GM21786 (cell line): ENCODE data around the gene ARL6IP6.

ENCODE experiments used
- ATAC-seq: cut with Tn5 transposase; IDR thresholded peaks from one replicate; pipeline ENCODE4 v1.9.1; 2021; ENCODE audit not compliant: unreplicated experiment

Gene ARL6IP6

DNA sequence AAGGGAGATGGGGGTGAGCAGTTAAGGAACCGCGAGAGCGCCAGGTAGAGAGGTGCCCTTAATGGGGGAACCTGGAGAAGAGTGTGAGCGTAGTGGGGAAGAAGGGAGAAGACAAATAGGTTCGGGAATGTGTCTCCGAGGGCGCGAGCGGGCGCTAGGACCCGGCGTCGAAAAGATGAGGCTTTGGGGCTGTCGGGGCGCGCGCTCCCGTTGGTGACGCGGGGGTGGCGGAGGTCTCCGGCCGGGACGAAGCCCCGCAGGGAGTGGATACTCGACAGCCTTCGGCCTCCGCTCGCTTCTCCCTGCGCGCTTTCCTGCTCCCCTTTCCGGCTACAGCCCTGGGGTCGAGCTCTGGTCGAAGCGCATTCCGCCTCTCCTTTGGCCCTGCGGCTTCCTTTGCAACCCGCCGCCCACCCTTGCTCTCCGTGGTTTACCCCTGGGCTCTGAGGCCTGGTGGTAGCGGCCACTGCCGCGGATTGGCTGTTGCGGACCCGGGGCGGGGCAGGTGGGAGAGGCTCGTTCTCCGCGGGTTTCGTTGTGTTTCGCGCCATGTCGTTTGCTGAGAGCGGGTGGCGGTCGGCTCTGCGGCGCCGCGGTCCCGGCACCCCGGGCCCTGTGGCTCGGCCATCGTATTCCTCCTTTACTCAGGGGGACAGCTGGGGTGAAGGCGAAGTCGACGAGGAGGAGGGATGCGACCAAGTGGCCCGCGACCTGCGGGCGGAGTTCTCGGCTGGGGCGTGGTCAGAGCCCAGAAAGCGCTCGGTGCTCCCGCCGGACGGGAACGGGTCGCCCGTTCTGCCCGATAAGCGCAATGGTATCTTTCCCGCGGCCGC, at the start of gene ARL6IP6:
Gene ARL6IP6, plus strand, starts transcription at position 545 of the 833 bp plus-strand sequence. Its CDS starts 5 bp downstream, at position 550.
- ATAC-seq: peak; percentile 69

DNA sequence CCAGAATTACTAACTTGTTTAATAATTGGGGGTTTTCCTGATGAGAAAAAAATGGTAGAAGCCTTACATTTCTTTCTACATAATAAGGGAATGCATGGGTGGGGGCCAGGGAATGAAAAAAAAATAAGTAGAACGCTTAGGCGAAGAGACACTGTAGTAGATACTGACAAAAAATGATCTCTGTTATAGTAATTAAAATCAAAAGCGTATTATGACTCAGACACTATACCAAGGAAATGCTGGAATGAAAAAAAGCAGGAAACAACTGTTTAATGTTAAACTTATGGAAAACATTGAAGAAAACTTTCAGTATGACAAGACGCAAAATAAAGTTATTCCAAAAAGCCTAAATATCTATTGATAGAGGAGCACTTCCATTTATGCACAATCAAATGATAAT, 44.1 kb upstream of the ARL6IP6 start:
- ATAC-seq: no peak

DNA sequence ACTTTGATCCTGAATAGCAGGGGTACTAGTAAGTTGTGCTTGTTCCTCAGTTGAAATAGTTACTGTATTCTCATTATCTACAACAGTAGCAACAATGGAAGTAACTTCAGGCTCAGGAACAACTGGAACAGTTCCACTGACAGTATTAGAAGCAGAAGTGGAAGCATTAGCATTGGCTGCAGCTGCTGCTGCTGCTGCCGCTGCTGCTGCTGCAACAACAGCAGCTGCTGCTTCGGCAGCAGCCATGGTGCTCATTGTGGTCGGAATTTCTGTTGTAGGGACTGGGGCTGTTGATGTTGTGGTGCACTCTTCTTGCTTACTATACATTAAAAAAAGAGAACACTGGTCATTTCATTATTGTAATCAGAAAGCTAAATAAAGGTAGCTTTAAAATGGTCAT, 42.0 kb upstream of the ARL6IP6 start:
- no peak for ATAC-seq

- no peak for ATAC-seq
Observed at GRCh38 chr2:152678808-152679207, 39.6 kb upstream of the ARL6IP6 start.

DNA sequence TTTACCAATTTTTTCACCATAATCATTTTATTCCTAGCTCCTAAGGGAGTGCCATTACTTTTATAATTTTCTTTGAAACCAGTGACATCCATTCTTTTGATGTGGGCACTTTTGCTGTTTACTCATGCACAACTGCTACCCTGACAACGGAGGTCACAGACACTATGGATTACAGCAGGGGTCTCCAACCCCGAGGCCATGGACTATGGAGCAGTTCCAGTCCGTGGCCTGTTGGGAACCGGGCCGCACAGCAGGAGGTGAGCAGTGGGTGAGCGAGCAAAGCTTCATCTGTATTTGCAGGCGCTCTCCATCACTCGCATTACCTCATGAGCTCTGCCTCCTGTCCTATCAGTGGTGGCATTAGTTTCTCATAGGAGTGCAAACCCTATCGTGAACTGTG, 35.8 kb upstream of the ARL6IP6 start:
- ATAC-seq: no peak

DNA sequence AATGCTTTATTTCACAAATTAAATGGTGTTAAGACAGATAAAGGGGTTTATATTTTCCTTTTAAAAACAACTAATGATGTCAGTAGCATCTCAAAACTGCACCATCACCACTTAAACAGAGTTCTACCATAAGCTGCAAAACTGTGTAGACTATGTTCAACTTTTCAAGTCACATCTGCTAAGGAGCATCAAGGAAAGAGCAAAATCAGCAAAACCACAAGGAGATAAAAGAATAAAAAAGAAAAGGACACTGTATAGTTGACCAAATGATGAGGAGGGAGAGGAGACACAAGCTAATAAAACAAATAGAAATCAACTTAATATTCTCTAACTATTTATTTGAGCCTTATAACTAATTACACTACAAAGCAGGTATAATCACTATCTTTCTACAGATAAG, 35.0 kb upstream of the ARL6IP6 start:
- ATAC-seq: no peak

- ATAC-seq: no peak
Observed at GRCh38 chr2:152686321-152686720, 32.1 kb upstream of the ARL6IP6 start.

DNA sequence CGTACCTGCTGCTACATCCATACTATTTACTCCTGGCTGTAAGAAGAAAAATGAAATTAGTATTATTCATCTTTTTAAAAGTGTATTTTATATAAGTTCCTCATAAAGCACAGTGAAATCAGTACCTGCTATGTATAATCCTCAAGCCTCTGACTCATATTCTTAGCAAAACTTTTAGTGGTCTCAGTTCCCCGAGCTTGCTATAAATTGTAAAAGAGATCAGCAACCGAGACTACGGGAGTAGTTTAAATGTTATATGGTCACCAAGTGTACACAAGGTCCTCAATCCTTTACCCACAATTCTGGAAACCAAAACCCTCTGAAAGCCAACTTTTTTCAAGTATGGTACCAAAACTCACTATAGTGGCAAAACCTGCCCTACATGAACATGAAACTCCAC, 25.4 kb upstream of the ARL6IP6 start:
- peak; percentile 92 for ATAC-seq

- no peak for ATAC-seq
Observed at GRCh38 chr2:152694161-152694661, 24.2 kb upstream of the ARL6IP6 start.

GRCh38 chr2:152695763-152696162, 22.7 kb upstream of the ARL6IP6 start:
- no peak for ATAC-seq

- ATAC-seq: no peak
Observed at GRCh38 chr2:152696476-152696875, 21.9 kb upstream of the ARL6IP6 start.

GRCh38 chr2:152701198-152701597, 17.2 kb upstream of the ARL6IP6 start:
- ATAC-seq: no peak

DNA sequence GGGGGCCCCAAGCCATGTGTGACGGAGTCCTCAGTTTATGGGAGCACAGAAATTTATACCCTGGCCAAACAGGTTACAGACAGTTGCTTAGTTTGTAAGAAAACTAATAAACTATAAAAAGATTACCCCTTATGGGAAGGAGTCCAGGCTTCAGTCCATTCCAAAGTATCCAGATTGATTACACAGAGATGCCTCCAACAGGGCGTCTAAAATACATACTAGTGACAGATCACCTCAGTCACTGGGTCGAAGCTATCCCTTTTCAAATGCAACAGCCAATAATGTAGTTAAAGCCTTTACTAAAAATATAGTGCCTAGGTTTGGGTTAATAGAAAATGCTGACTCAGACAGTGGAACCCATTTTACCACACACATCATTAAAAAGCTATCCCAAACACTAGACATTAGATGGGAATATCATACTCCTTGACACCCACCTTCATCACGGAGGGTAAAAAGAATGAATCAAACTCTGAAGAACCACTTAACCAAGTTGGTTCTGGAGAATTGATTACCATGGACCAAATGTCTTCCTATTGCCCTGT, 11.9 kb upstream of the ARL6IP6 start:
- no peak for ATAC-seq

DNA sequence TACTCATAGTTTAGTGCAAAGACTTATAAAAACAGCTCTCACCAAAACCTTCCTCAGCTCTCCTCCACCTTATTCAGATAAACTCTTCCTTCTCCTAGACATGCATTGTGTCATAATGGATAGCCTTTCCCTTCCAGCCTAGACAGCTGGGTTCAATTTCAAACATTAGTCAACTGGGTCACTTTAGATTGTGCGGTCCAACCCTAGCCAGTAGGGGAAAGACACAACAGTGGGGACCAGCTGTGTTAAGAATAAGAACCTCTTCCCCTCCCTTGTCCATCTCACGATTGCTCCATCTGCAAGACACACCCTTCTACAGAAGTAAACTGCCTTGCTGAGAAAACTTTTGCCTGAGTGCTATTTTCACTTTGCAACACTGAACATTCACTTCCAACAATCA, 9.7 kb upstream of the ARL6IP6 start:
- ATAC-seq: no peak

GRCh38 chr2:152710713-152711112, 7.7 kb upstream of the ARL6IP6 start:
- no peak for ATAC-seq

DNA sequence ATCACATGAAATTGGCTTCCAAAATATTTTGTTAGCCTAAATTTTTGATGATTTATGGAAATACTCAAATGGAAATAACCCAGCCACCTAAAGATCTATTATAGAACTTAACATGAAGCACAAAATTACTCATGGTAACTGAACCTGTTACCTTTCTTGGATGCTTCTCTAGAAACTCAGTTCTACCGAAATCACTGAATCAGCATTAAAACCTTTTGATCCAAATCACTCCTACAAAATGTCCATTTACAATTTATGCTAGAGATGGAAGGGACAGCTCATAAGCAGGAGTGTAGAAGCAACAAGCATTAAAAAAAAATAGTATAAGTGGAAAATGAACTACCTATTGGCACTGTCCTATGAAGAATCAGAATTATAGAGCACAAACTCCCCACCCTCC, 3.3 kb upstream of the ARL6IP6 start:
- ATAC-seq: no peak

DNA sequence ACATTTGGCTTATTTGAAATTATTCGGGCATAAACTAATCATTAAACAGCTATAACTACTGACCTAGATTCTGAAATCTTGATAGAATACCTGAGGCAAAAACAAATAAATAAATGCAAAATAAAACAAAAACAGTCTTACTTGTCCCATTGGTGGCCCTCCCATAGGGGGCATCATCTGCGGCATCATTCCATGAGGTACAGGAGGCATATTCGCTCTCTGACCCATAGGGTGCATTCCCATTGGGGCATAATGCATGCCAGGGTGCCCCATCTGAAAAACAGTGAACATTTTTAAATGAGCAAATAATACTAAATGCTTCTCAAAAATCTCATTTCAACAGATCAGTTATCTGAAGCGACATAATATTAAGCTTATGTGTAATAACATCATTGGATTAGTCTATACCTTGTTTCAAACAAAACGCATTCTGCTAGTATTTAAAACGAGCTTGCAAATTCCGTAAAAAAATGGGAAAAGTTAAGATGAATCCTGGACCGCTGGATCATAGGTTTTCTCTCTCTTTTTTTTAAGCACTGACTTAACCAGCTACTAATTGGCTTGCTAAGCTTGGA, 2.5 kb upstream of the ARL6IP6 start:
- ATAC-seq: no peak

DNA sequence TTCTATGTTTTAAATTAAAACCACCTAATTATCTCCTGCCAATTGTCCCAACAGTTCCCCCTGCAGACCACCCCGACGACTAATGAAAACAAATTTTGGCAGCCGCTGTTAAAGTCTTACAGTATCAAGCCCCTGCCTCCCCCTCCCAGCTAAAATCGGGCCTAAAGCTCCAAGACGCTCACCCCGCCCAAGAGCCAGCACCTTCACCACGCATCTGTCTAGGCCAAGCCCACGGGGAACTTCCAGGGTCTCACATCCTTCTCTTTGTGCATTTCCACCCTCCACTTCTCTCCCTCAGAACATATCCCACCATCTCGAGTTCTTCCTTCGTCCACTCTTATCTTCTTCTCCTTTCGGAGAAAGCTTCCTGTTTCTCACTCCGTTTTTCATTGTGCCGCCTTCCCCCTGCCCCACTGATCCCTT, 1.6 kb upstream of the ARL6IP6 start:
- ATAC-seq: no peak

GRCh38 chr2:152717228-152718075, 968 bp upstream of the ARL6IP6 start, which contains the start of gene PRPF40A:
TSS of gene PRPF40A (minus strand) at chr2:152717461. CDS start at chr2:152717439, 22 bp downstream.
- ATAC-seq: peak; percentile 65

DNA sequence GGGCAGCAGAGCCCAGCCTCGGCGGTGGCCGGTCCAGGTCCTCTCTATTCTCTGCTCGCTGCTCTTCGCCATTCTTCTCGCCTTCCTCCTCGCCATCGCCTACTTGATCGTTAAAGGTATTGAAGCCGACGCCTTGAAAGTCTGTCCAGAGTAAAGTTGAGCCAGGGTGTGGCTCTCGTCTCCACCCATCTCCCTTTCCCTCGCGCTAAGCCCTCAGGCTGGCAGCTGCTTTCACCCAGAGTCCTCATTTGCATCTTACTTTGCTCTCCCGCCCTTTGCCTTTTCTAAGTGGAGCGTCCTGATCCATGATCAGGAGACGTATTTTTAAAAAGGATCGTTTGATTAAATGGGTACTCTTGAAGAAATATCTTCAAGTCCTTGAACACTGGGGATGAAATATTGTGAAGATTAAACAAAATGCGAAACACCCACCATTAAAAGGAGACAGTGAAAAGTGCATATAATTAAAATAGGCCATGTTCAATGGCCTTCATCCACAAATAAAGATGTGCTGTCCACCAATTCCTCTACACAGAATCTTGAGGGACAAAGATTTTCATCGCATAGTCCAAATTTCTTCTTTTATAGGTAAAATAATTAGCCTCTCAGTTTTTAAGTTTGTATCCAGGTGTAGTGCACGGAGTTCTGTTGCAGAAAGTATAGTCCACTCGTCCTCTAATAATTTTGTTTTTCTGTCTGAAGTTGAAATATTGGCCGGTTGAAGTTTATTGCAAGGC, 657 bp downstream of the ARL6IP6 start:
- peak; percentile 25 for ATAC-seq
